ENCODE data around the gene HAP1.

GRCh38 chr17:41736983-41737679 is 2.7 kb upstream of the HAP1 start:
- no peak for TF ChIP-seq CTCF (IDR thresholded peaks at IDR 0.05)
- TF ChIP-seq POLR2A (IDR thresholded peaks at IDR 0.05), result no peak
